ENCODE data around the gene LSM5. TPM values are rescaled to one million over a fixed set of nuclear protein-coding genes. Genes with fewer than 3 reads are reported as not detected.
A peak's percentile ranks its signal among the peaks of the same experiment; 100 is the strongest.

Gene LSM5
- total RNA-seq, 1 donor: 17.4 TPM

DNA sequence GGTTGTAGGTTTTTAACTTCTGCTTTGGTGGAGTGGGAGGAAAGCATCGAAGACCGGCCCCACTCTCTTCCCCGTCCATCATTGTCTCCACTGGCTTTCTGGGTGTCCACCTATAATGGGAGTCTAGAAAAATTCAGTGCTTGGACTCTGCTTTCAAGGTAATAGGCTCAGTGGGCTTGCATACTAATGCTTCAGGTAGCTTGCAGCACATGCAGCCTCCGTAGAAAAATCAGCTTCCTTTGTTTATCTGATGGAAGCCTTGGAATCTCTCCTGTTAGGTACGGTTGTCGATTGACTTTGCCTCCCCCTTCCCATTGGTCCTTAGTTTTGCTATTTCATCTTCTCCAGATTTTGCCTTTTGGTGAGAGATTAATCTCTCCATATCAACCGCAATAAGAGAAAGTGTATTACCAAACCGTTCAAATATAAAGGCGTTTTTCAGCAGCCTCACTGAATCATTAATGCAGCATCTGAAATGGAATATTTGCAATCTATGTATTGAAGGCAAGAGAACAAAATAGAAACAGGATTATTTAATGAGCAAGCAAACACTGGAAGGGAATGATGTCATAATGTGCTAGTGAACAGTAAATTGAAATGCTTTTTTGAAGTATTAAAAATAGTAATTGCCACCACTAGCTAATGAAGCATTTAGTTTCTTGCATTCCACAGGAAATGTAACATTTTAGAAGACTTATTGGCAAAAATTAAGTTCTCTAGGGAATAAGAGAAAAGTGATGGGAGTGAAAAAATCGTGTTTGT is 6.1 kb upstream of the LSM5 start:
- Histone ChIP-seq H3K27ac (ENCODE audit: low read depth, low read length) (peak overlapping the region; percentile 90), H3K79me2 (ENCODE audit: insufficient read depth, low read length) (peaks cover 61% of the 10 kb centered on the region), H2AFZ (ENCODE audit: low read length) (peak overlapping the region; percentile 72), H3K4me3 (ENCODE audit: insufficient read depth, low read length) (peak overlapping the region; percentile 97), H3K4me2 (ENCODE audit: insufficient read depth, low read length) (peak overlapping the region; percentile 99), H4K20me1 (ENCODE audit: insufficient read depth, low read length) (peaks cover 9% of the 10 kb centered on the region), H3K36me3 (ENCODE audit: insufficient read depth, low read length) (no peaks in the 10 kb centered on the region), H3K4me1 (ENCODE audit: insufficient read depth, low read length) (peaks cover 13% of the 10 kb centered on the region), H3K27me3 (ENCODE audit: insufficient read depth, low read length) (no peaks in the 10 kb centered on the region), H3K9me3 (ENCODE audit: low read depth, low read length) (no peaks in the 10 kb centered on the region)
- TF ChIP-seq, protein P1, sequence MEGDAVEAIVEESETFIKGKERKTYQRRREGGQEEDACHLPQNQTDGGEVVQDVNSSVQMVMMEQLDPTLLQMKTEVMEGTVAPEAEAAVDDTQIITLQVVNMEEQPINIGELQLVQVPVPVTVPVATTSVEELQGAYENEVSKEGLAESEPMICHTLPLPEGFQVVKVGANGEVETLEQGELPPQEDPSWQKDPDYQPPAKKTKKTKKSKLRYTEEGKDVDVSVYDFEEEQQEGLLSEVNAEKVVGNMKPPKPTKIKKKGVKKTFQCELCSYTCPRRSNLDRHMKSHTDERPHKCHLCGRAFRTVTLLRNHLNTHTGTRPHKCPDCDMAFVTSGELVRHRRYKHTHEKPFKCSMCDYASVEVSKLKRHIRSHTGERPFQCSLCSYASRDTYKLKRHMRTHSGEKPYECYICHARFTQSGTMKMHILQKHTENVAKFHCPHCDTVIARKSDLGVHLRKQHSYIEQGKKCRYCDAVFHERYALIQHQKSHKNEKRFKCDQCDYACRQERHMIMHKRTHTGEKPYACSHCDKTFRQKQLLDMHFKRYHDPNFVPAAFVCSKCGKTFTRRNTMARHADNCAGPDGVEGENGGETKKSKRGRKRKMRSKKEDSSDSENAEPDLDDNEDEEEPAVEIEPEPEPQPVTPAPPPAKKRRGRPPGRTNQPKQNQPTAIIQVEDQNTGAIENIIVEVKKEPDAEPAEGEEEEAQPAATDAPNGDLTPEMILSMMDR (IDR thresholded peaks at IDR 0.05; ENCODE audit: extremely low read depth, low read depth, low read length): no peak
- peak; percentile 56 for DNase-seq (ENCODE audit: insufficient read length, low spot score, missing footprints)

DNA sequence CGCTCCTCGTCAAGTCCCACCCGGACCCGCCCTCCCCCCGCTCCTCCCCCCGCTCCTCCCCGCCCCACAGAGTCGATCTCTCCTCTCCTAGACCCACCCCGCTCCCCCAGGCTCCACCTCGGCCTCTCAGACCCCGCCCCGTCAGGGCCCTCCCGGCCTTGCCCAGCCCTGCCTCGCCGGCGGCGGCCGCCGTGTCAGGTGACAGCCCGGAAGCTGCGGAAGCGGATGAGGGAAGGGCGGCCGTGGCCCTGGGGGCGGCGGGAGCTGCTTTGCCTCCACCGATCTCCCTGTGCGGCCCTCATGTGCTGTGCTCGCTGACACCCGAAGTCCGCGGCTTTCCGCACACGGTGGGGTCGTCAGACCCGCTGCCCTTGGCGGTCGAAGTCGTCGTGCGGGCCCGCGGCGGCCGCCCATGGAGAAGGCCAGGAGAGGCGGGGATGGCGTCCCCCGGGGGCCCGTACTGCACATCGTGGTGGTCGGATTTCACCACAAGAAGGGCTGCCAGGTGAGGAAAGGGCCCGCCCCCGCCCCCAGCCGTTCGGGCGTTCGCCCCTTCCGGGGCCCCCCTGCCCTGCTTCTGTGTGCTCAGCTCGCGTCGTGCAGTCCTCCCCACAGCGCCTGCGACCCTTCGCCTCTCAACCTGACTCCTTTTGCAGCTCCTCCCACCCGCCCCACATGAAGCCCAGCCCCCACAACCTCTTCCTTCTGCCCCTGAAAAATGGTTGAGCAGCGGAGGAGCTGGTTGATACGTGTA is 5.3 kb upstream of the LSM5 start, which contains the start of gene AVL9:
Gene AVL9, plus strand, starts transcription at position 192 of the 754 bp plus-strand sequence. Its CDS starts 221 bp downstream, at position 413.
- Histone ChIP-seq H4K20me1 (ENCODE audit: insufficient read depth, low read length) (peaks cover 9% of the 10 kb centered on the region), H3K4me2 (ENCODE audit: insufficient read depth, low read length) (peak within 1 kb of the TSS; percentile 99), H3K79me2 (ENCODE audit: insufficient read depth, low read length) (peaks cover 55% of the 10 kb centered on the region), H2AFZ (ENCODE audit: low read length) (peak within 1 kb of the TSS; percentile 90), H3K27me3 (ENCODE audit: insufficient read depth, low read length) (no peaks in the 10 kb centered on the region), H3K9me3 (ENCODE audit: low read depth, low read length) (no peaks in the 10 kb centered on the region), H3K27ac (ENCODE audit: low read depth, low read length) (peak within 1 kb of the TSS; percentile 90), H3K4me3 (ENCODE audit: insufficient read depth, low read length) (peak within 1 kb of the TSS; percentile 97), H3K36me3 (ENCODE audit: insufficient read depth, low read length) (no peaks in the 10 kb centered on the region), H3K4me1 (ENCODE audit: insufficient read depth, low read length) (peaks cover 6% of the 10 kb centered on the region)
- peak; percentile 97 for DNase-seq (ENCODE audit: insufficient read length, low spot score, missing footprints)
- TF ChIP-seq, protein P1 (IDR thresholded peaks at IDR 0.05; ENCODE audit: extremely low read depth, low read depth, low read length): no peak

DNA sequence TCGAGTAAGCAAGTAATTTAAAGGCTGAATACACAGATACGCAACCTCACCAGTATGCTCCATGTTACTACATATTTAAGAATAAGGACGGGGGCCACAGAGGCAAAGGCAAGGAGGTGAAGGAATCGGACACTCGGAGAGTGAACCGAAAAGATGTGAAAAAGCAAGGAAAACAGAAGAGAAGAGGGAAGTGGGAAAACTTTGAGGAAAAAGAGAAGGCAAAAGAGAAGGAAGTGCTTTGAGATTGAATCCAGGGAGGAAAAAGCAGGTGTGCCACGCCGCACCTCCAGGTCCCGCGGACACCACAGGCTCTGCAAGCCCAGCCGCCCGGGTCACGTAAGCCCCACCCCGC is 4.7 kb upstream of the LSM5 start:
- Histone ChIP-seq H3K36me3 (ENCODE audit: insufficient read depth, low read length) (no peaks in the 10 kb centered on the region), H3K4me2 (ENCODE audit: insufficient read depth, low read length) (peak overlapping the region; percentile 98), H4K20me1 (ENCODE audit: insufficient read depth, low read length) (peaks cover 9% of the 10 kb centered on the region), H3K4me1 (ENCODE audit: insufficient read depth, low read length) (peaks cover 4% of the 10 kb centered on the region), H3K9me3 (ENCODE audit: low read depth, low read length) (no peaks in the 10 kb centered on the region), H3K4me3 (ENCODE audit: insufficient read depth, low read length) (peak overlapping the region; percentile 97), H3K27me3 (ENCODE audit: insufficient read depth, low read length) (no peaks in the 10 kb centered on the region), H3K79me2 (ENCODE audit: insufficient read depth, low read length) (peaks cover 52% of the 10 kb centered on the region), H2AFZ (ENCODE audit: low read length) (peak overlapping the region; percentile 90), H3K27ac (ENCODE audit: low read depth, low read length) (peak overlapping the region; percentile 67)
- no peak for DNase-seq (ENCODE audit: insufficient read length, low spot score, missing footprints)
- TF ChIP-seq, protein P1 (IDR thresholded peaks at IDR 0.05; ENCODE audit: extremely low read depth, low read depth, low read length): no peak

DNA sequence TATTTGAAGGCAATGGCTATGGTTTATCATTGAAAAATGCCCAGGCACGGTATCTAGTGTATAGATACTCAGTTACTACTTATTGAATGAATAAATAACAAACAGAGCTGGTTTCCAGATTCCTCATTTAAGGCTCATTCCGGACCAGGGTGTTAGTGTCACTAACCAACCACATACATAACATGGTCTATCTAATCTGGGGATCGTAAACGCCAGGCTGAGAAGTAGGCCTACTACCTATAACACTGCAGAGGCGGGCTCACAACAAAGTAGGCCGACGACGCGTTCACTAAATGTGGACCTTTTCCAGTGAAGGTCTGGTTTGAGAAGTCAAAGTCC is 423 bp downstream of the LSM5 start:
- Histone ChIP-seq H4K20me1 (ENCODE audit: insufficient read depth, low read length) (no peaks in the 10 kb centered on the region), H3K27me3 (ENCODE audit: insufficient read depth, low read length) (no peaks in the 10 kb centered on the region), H3K9me3 (ENCODE audit: low read depth, low read length) (no peaks in the 10 kb centered on the region), H3K4me1 (ENCODE audit: insufficient read depth, low read length) (peaks cover 8% of the 10 kb centered on the region), H2AFZ (ENCODE audit: low read length) (peak overlapping the region; percentile 100), H3K4me3 (ENCODE audit: insufficient read depth, low read length) (peak overlapping the region; percentile 95), H3K79me2 (ENCODE audit: insufficient read depth, low read length) (peaks cover 18% of the 10 kb centered on the region), H3K4me2 (ENCODE audit: insufficient read depth, low read length) (peak overlapping the region; percentile 97), H3K36me3 (ENCODE audit: insufficient read depth, low read length) (peaks cover 20% of the 10 kb centered on the region), H3K27ac (ENCODE audit: low read depth, low read length) (peak overlapping the region; percentile 75)
- TF ChIP-seq, protein P1 (IDR thresholded peaks at IDR 0.05; ENCODE audit: extremely low read depth, low read depth, low read length): no peak
- DNase-seq (ENCODE audit: insufficient read length, low spot score, missing footprints): no peak

Data from osteoblast (primary cell).